ENCODE data around the gene CSGALNACT2. TPM values are rescaled to one million over a fixed set of nuclear protein-coding genes. Genes with fewer than 3 reads are reported as not detected.

The CSGALNACT2 gene
- polyA plus RNA-seq, 1 experiment = 14.1 TPM

DNA sequence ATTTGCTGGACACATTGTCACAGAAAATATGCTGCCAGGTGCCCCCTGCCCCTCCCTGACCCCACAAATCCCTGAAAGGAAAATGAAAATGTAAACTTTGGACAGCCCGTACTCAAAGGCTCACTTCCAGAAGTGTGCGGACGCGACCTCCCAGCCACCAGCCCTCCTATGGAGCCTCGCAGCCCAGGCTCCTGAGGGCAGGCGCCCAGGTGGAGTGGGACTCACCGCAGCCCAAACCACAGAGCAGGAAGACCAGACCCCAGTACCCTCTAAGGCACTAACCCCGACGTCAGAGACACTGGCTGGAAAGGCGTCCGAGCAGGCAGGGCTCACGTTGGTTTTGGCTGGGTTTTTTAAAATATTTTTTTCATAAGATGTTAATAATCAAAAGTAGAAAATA lies 57.3 kb downstream of the CSGALNACT2 start:
- no peak for TF ChIP-seq CTCF (IDR thresholded peaks at IDR 0.05; ENCODE audit: insufficient read depth, low read depth, low read length)
- DNase-seq (ENCODE audit: low read depth) = no peak
- H3K36me3 ChIP-seq (ENCODE audit: control insufficient read depth, insufficient read depth, low read length) = no peaks in the 10 kb centered on the region
- H3K27me3 ChIP-seq (ENCODE audit: control insufficient read depth, insufficient read depth, low read length) = no peaks in the 10 kb centered on the region
- POLR2A ChIA-PET = no interaction called here
- no peak overlapping the region for H3K4me3 ChIP-seq (ENCODE audit: low read depth, low read length)
- CTCF ChIA-PET = interaction anchor here (5.7 kb wide), 1 partner anchor 8 kb away, joined by 42 read pairs; no protein-coding TSS in a partner anchor

GRCh38 chr10:43196131-43196980 lies 58.1 kb downstream of the CSGALNACT2 start:
- H3K4me3 ChIP-seq (ENCODE audit: low read depth, low read length) = no peak overlapping the region
- DNase-seq (ENCODE audit: low read depth) = no peak
- POLR2A ChIA-PET = no interaction called here
- no peak for TF ChIP-seq CTCF (IDR thresholded peaks at IDR 0.05; ENCODE audit: insufficient read depth, low read depth, low read length)
- H3K36me3 ChIP-seq (ENCODE audit: control insufficient read depth, insufficient read depth, low read length) = no peaks in the 10 kb centered on the region
- CTCF ChIA-PET = interaction anchor here (1.0 kb wide), 1 partner anchor 9 kb away, joined by 4 read pairs; no protein-coding TSS in a partner anchor
- H3K27me3 ChIP-seq (ENCODE audit: control insufficient read depth, insufficient read depth, low read length) = no peaks in the 10 kb centered on the region

DNA sequence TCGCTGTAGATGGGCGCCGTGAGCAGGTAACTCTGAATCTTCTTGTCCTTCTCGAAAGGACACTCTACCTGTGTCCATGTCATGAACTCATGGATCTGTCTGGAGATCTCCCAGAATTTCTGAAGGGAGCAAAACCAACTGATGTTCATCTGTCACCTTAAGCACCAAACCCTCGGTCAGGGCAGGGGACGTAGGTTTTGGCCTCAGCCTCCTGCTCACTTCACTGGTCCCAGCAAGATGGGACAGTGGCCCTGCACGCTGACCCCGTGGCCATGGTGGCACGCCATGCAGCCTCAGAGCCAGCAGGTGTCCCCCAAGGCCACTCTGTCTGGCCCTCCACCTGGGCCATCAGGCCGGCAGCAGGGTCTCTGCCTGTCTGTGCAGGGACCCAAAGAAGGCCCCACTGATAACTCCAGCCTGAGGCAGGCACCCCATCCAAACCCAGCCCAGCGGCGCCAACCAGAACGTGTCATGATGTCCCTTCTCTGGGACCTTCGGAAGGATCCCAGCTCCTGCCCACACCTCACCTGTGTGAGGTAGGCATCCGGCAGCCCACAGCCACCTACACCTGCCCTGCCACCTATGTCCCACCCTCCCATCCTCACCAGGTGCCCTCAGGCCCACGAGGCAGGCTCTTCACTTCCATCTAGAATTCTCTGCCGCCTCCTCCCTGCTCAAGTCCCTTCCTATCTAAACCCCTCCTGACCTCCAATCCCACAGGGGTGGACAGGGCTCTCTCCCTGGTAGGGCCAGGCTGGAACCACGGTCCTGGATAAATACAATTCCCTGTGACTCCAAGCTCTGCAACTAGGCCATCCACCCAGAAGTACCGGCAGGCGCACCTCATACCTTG lies 59.0 kb downstream of the CSGALNACT2 start:
- Histone ChIP-seq H3K36me3 (ENCODE audit: control insufficient read depth, insufficient read depth, low read length) (no peaks in the 10 kb centered on the region), H3K4me3 (ENCODE audit: low read depth, low read length) (no peak overlapping the region), H3K27me3 (ENCODE audit: control insufficient read depth, insufficient read depth, low read length) (no peaks in the 10 kb centered on the region)
- ChIA-PET CTCF (interaction anchor here (1.0 kb wide), 2 partner anchors 8 to 15 kb away, joined by 4 to 5 read pairs; no protein-coding TSS in a partner anchor), POLR2A (interaction anchor here (0.6 kb wide), 1 partner anchor 42 kb away, joined by 4 read pairs; no protein-coding TSS in a partner anchor)
- no peak for TF ChIP-seq CTCF (IDR thresholded peaks at IDR 0.05; ENCODE audit: insufficient read depth, low read depth, low read length)
- no peak for DNase-seq (ENCODE audit: low read depth)

DNA sequence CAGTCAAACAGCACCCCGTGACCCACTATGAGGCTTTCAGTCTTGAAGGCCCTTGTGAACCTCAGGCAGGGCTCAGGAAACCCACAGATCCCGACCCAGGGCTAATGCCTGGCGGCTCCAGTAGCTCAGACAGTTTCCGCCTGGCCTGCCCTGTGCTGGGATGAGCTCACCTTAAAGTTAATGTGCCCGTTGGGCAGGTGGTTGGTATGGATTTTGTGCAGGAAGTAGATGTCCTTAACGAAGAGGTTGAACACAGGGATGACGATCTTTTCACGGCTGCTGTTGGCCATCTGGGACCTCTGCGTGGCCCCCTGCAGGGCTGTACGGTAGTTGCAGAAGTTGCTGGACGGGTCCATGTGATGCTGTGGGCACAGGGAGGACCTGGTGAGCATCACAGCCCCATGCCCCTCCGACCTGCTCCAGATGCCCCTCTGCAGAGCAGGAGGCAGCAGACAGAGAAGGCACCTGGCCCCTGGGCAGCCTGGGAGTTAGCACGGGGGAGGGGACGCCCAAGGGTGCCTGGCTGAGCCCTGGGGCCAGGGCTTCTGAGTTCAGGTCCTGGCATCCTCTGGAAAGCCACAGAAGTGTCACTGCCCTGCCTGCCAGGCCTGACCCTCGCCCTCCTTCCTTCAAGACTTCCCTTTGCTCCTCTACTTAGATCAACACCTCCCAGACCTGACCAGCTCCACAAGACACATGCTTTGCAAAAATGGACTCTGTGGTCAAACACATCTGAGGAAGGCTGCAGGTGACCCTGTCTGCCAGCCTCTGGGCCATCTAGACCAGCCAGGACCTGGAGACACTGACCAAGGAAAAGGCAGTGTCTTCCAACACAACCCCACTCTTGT lies 59.8 kb downstream of the CSGALNACT2 start:
- no peaks in the 10 kb centered on the region for H3K36me3 ChIP-seq (ENCODE audit: control insufficient read depth, insufficient read depth, low read length)
- TF ChIP-seq CTCF (IDR thresholded peaks at IDR 0.05; ENCODE audit: insufficient read depth, low read depth, low read length) = peak; percentile 51
- DNase-seq (ENCODE audit: low read depth) = no peak
- H3K27me3 ChIP-seq (ENCODE audit: control insufficient read depth, insufficient read depth, low read length) = no peaks in the 10 kb centered on the region
- ChIA-PET CTCF (interaction anchor here (1.0 to 1.1 kb wide), 2 partner anchors 15 to 36 kb away, joined by 3 to 5 read pairs; no protein-coding TSS in a partner anchor), POLR2A (interaction anchor here (0.6 kb wide), 1 partner anchor 43 kb away, joined by 4 read pairs; no protein-coding TSS in a partner anchor)
- no peak overlapping the region for H3K4me3 ChIP-seq (ENCODE audit: low read depth, low read length)
